Activated CD8-positive, alpha-beta memory T cell treated with anti-CD3 and anti-CD28 coated beads for 48 hours (primary cell): Measurements from ENCODE around the gene PRICKLE2.

Source experiments
- DNase-seq, 3 experiments: peaks; one replicate each; pipeline ENCODE4 v3.0.0-alpha.2; 2020; ENCODE audit warnings: low read depth in 2 of 3, low spot score in 2 of 3

Gene PRICKLE2

GRCh38 chr3:64190517-64191515 is 34.5 kb downstream of the PRICKLE2 start:
- DNase-seq, result no peak

DNA sequence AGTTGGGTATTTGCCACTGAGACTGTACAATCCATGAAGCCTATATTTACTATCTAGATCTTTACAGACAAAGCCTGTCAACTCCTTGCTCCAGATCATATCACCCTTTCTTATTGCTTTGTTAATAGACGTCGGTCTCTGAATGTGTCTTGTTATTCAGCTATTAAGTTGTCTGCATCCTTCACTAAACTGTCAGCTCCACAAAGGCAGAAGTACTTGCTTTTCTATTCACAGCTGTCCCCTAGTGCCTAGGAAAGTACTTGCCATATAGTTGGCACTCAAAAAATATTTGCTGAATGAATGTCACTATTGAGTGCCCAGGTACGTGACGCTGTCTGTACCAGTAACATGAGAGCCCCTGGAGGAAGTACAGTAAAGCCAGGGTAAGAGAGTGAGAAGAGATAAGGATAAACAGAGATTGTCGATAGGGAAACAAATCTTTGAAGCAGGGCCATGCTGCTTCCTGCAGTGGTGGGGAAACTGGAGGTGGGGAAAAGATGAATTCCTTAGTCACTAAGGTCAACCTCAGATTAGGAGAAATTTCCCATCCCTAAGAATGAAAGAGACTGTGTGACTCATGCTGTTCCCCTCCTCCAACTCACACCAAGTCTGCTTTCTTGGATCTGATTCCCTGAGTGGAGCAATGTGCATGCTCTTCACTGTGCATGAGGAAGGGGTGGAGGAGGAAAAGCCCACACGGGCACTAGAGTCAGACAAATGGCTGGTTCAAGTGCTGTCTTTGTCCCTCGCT is 36.3 kb downstream of the PRICKLE2 start:
- DNase-seq, result no peak

DNA sequence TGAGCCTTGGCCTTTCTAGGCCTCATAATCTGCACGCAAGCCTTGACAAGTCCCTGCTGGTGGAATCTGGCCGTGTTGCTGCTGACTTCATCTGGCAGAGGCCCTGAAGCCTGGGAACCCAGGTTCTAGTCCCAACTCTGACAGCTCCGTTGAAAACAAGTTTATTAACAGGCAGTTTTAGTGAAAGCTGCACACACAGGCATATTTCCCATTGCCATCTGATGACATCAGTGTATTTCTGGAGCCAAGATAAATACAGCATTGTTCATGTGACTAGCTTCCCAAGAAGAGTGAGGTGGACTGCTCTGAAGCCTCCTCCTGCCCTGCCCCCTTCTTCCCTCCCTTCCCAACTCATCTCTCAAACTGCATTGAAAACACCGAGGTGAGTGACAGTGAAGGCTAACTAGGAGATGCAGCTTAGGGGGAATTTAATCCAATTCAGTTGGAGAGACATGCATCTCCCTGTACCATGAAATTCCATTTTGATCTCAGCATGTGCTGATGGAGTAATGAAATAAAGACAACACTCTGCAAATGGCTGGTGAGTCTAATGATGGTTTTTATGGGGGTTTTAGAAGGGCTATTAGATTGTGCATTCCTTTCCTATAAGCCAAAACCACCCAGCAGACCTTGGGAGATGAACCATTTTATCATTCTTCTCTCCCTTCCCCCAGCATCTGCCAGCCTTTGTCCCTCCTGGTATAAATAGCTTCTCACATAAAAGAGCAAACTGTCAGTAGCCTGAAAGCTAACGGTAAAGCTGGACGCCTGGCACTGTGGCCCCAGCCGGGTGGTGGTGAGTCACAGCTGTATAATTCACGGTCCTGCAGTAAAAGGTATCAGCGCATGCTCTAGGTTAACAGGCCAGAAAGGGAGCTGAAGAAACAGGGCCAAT is 38.0 kb downstream of the PRICKLE2 start:
- no peak for DNase-seq

- DNase-seq, result no peak
Observed at GRCh38 chr3:64186667-64187064, 38.6 kb downstream of the PRICKLE2 start.

DNA sequence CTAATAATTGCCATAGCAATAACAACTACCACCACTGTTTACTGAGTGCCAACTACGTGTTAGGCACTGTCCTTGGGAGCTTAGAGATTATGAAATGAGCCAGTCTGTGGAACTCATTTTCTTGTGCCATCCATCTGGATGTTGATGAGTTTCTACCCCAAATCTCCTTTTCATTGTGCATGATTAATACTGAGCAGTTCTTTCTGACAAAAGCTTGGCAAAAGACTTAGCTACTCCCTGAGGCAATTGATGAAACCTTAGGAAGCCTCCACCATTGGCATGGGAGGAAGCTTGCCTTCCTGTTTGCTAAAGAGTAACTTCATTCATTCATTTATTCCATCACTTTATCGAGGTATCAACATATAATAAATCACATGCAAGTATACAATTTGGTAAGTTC is 39.8 kb downstream of the PRICKLE2 start:
- DNase-seq, result no peak

DNA sequence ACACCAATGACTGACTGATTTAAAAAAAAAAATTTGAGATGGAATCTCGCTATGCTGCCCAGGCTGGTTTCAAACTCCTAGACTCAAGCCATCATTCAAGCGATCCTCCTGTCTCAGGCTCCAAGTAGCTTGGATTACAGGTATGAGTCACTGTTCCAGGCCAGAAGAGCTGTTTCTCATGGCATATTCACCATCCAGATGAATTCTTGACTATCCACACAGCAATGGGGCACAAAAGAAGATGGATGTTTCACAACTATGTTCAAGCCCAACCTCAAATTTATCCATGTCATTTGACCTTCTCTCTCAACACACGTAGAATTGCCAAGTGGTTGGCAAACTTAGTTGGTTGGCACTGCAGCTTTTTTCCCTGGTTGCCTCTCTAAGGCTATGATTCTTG is 40.6 kb downstream of the PRICKLE2 start:
- no peak for DNase-seq

- DNase-seq, result no peak
Observed at GRCh38 chr3:64179860-64180259, 45.4 kb downstream of the PRICKLE2 start.

DNA sequence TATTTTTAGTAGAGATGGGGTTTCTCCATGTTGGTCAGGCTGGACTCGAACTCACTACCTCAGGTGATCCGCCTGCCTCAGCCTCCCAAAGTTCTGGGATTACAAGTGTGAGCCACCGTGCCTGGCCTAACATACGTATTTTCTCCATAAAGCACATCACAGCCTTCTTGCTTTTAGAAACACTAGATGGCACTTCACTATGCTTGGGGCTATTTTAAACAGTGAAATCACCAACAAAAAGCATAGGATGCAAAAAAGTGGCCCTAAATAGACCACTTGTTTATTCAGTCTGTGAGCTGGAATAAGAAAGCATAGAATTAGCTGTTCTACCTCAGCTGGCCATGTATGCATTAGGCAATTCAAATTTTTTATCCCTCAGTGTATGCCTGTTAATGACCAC is 46.0 kb downstream of the PRICKLE2 start:
- no peak for DNase-seq

GRCh38 chr3:64178419-64178818 is 46.8 kb downstream of the PRICKLE2 start:
- no peak for DNase-seq

DNA sequence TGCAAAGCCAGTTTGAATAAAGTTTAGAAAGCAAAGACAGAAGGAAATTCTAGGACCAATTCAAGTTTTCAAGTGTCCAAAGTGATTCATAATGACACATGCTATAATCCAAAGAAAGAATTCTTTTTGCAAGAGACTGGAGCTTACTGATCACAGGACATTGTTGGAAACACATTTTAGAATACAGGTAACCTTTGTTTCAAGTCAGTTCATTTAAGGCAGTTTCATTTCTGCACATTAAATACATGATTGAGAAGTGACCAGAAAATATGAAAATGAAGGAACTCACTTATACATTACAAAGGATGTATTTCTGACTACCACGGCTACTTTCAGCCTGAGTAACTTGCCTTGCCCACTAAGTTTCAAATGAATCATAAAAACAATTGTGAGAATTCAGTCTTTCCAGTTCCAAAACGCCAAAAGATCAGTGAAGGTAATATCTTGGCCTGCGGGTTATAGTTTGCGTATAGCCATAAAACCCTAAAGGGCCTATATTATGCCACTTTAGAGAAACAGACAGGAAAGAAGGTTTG is 48.7 kb downstream of the PRICKLE2 start:
- no peak for DNase-seq

- DNase-seq, result no peak
Observed at GRCh38 chr3:64174328-64174727, 50.9 kb downstream of the PRICKLE2 start.

DNA sequence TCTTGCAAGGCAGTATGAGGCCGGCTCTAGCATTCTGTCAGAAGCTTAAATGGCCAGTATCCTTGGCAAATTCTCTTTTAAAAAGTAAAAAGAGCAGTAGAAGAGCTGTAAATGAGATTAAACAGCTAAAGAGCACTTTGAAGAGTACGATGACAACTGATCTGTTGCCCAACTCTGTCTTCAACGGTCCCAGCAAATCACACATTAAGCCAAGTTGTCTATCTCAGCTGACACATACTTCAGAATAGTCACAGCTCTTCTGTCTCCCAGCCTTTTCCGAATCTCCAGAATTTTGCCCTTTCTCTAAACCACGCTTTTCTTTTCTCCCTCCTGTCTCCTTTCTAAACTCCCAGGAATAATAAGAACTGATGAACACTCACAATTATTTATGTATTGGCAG is 51.7 kb downstream of the PRICKLE2 start:
- no peak for DNase-seq

DNA sequence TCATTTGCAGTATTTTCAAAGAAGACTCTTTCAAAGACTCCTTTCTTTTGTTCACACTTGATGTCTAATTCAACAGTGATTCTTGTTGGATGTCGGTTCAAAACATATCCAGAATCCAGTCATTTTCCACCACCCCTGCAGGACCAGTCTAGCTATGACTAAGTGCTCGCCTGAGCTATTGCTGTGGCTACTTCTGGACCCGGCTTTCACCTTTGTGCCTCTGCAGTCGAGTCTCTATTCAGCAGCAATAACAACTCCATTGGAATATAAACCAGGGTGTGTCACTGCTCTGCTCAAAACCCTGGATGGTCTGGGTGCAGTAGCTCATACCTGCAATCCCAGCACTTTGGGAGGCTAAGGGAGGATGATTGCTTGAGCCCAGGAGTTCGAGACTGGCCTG is 55.0 kb downstream of the PRICKLE2 start:
- DNase-seq, result no peak

DNA sequence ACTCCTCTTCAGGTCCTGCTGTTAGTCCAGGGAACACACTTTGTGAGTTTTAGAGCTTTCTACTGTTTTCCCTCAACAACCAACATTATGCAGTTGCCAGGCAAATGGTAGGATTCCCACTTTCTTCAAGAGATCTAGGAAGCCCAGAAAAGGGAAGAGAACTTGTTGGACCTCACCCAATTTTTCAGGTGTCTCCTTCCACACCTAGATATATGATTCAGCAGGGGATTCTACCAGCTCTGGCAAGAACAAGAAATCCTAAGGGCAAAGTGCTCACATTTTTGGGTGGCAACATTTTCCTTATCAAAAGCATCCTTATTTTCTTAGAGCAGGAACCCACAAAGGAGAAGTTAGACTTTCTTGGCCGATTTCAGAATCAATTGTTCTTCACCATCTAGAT is 57.4 kb downstream of the PRICKLE2 start:
- DNase-seq, result no peak

- no peak for DNase-seq
Observed at GRCh38 chr3:64167351-64167750, 57.9 kb downstream of the PRICKLE2 start.

GRCh38 chr3:64166584-64167162 is 58.6 kb downstream of the PRICKLE2 start:
- DNase-seq, result no peak

GRCh38 chr3:64164349-64164748 is 60.9 kb downstream of the PRICKLE2 start:
- no peak for DNase-seq

- no peak for DNase-seq
Observed at GRCh38 chr3:64163755-64164148, 61.5 kb downstream of the PRICKLE2 start.

GRCh38 chr3:64163019-64163754 is 62.1 kb downstream of the PRICKLE2 start:
- no peak for DNase-seq

- no peak for DNase-seq
Observed at GRCh38 chr3:64161481-64161952, 63.7 kb downstream of the PRICKLE2 start.
